Coronary artery (tissue), 2 donors: ENCODE data around the gene LRRC55.

Experiments
- DNase-seq: peaks from one replicate; pipeline ENCODE4 v3.0.0-alpha.2; 2017; ENCODE audit warnings: low spot score
- H3K27ac ChIP-seq, 2 donors: fragments of 200-600 bp; sonication (generic); one replicate each; pipeline ENCODE4 v1.5.1; 2016 to 2019
- H3K4me3 ChIP-seq: fragments of 200-600 bp; sonication (generic); 2 replicates; pipeline ENCODE4 v1.5.1; 2016; ENCODE audit warnings: mild to moderate bottlenecking, moderate library complexity
- CTCF ChIP-seq: fragments of 200-600 bp; sonication (generic); IDR thresholded peaks from one replicate; pipeline ENCODE4 v1.5.1; 2019; ENCODE audit warnings: antibody characterized with exemption

Gene LRRC55

GRCh38 chr11:57213342-57214097 is 31.8 kb downstream of the LRRC55 start:
- Histone ChIP-seq H3K4me3 (no peak overlapping the region), H3K27ac (peak overlapping the region in 1 of 2 donors; percentile 31)
- no peak for DNase-seq
- no peak for TF ChIP-seq CTCF

- Histone ChIP-seq H3K4me3 (no peak overlapping the region), H3K27ac (peak overlapping the region in 1 of 2 donors; percentile 31)
- TF ChIP-seq CTCF: no peak
- DNase-seq: no peak
These were observed 32.3 kb downstream of the LRRC55 start for GRCh38 chr11:57214098-57214417.

- DNase-seq: no peak
- no peak for TF ChIP-seq CTCF
- Histone ChIP-seq H3K4me3 (no peak overlapping the region), H3K27ac (peak overlapping the region in 1 of 2 donors; percentile 31)
These were observed 32.7 kb downstream of the LRRC55 start for GRCh38 chr11:57214494-57214893.

- Histone ChIP-seq H3K27ac (no peak overlapping the region), H3K4me3 (no peak overlapping the region)
- no peak for DNase-seq
- no peak for TF ChIP-seq CTCF
These were observed 34.7 kb downstream of the LRRC55 start for GRCh38 chr11:57216463-57216862.

GRCh38 chr11:57217053-57217452 is 35.3 kb downstream of the LRRC55 start:
- DNase-seq: no peak
- TF ChIP-seq CTCF: no peak
- Histone ChIP-seq H3K27ac (no peak overlapping the region), H3K4me3 (no peak overlapping the region)

- TF ChIP-seq CTCF: no peak
- no peak for DNase-seq
- H3K27ac ChIP-seq: peak overlapping the region in 1 of 2 donors; percentile 2
- H3K4me3 ChIP-seq: no peak overlapping the region
These were observed 37.4 kb downstream of the LRRC55 start for GRCh38 chr11:57219021-57219627.

- Histone ChIP-seq H3K27ac (no peak overlapping the region), H3K4me3 (no peak overlapping the region)
- TF ChIP-seq CTCF: no peak
- DNase-seq: no peak
These were observed 40.5 kb downstream of the LRRC55 start for GRCh38 chr11:57222239-57222638.
